ENCODE data around the gene ESR2.

Gene ESR2

DNA sequence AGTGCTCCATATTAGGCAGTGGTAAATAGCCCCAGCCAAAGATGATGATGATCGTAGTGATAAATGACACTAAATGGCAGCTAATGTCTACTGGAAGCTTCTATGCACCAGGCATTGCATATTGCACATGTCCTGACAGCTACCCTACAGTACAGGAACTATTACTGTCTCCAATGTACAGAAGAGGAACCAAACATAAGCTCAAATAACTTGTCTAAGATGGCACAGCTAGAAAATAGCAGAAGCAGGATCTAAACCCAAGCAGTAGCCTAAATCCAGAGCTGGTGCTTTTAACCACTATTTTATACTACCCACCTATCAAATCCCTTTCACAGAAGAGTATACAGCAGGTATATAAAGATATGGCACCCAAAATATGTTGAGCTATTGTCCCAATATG is 28.9 kb downstream of the ESR2 start:
- DNase-seq: no peak

DNA sequence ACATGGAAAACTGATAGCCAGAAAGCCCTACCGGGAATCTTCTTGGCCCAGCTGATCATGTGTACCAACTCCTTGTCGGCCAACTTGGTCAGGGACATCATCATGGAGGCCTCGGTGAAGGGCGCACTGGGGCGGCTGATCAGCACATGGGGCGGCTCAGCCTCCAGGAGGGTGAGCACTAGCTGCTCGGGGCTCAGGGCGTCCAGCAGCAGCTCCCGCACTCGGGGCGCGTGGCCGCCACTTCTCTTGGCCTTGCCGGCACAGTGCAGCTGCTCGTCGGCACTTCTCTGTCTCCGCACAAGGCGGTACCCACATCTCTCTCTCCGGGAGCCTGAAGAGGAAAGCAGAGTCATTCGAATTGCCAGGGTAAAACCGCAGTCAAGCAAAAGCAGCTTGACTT is 33.8 kb downstream of the ESR2 start:
- no peak for DNase-seq

DNA sequence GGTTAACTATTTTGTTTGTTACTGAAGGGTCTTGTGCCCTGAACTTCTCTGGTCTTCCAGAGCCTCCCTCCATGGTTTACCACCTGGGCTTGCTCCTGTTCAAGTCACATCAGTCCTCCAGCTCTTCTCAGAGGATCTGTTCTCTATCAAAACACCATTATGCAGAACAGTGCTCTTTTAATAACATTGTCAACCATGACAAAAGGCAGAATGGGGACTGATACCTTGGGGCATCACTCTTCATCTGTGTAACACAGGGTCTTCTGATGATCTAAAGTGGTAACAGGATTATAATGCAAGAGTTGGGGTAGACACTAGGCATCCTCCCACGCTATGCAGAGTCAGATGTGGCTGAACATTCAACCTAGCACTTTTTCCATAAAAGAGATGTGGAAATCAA is 38.4 kb downstream of the ESR2 start:
- no peak for DNase-seq

DNA sequence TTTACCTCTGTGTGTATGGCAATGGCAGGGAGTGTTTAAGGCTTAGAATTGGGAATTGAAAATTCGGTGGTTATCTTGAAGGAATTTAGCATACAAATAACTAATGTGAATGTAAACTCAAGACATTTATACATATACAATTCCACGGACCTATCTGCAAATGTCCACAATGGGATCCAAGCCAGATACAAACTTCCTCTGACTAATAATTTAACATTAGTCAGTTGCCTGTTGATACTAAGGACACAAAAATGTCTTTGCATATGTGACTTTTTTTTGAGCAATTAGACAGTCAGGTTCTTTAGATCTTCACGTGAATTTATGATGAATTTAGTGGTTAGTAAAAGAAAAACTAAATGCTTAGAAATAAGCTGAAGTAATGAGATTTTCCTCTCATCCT is 40.5 kb downstream of the ESR2 start:
- peak; percentile 2 for DNase-seq

DNA sequence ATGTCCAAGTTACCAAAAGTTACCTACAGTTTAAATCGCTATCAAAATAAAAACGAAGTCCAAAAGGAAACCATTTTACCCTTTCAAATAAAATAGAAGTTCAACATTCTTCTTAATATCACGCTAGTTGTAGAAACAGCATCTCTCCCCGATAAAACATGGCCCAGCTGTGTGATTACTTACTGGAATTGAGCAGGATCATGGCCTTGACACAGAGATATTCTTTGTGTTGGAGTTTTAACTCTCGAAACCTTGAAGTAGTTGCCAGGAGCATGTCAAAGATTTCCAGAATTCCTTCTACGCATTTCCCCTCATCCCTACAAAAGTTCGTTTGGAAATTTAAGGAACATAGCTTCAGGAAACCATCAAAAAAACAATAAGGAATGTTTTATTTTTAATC is 44.8 kb downstream of the ESR2 start:
- DNase-seq: no peak

GRCh38 chr14:64248689-64249088 is 45.5 kb downstream of the ESR2 start:
- DNase-seq: no peak

- DNase-seq: no peak
Observed at GRCh38 chr14:64247195-64247594, 47.0 kb downstream of the ESR2 start.

DNA sequence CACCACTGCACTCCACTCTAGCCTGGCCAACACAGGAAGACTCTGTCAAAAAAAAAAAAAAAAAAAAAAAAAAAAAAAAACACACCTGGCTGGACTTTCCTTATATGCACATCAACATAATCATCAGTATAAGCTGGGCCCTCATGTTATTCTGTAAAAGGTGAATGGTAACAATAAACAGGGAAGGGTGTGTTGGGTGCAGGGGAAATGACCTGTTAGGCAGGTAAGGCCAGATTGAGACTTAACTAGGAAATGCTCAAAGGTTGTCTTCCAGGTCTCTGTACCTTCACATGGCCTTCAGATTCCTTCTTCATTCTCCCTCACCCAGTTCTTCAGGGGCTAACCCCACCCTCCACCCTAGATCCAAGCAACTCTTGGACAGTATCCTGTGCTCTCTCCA is 47.5 kb downstream of the ESR2 start:
- no peak for DNase-seq

- no peak for DNase-seq
Observed at GRCh38 chr14:64245491-64245890, 48.7 kb downstream of the ESR2 start.

- DNase-seq: no peak
Observed at GRCh38 chr14:64244279-64244678, 49.9 kb downstream of the ESR2 start.

DNA sequence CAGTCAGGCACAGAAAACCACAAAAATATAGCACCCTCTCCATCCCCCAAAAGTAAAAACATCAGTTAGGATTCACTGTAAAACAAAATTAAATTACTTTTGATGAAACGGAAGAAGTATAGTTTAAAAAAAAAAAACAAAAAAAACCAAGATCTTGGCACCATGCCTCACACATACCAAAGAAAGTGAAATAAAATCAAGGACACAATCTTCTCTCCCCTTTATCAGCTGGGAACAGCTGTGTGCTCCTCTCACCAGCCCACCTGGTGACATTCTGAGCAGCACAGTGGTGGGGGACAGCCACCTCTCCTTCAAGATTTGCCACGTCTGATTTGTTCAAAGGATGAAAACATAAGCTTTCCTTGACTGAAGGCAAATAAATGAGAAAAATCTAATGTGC is 55.5 kb downstream of the ESR2 start:
- no peak for DNase-seq

GRCh38 chr14:64238049-64238448 is 56.1 kb downstream of the ESR2 start:
- DNase-seq: no peak

- no peak for DNase-seq
Observed at GRCh38 chr14:64235652-64236640, 58.2 kb downstream of the ESR2 start.

GRCh38 chr14:64234877-64235651 is 59.1 kb downstream of the ESR2 start:
- no peak for DNase-seq

DNA sequence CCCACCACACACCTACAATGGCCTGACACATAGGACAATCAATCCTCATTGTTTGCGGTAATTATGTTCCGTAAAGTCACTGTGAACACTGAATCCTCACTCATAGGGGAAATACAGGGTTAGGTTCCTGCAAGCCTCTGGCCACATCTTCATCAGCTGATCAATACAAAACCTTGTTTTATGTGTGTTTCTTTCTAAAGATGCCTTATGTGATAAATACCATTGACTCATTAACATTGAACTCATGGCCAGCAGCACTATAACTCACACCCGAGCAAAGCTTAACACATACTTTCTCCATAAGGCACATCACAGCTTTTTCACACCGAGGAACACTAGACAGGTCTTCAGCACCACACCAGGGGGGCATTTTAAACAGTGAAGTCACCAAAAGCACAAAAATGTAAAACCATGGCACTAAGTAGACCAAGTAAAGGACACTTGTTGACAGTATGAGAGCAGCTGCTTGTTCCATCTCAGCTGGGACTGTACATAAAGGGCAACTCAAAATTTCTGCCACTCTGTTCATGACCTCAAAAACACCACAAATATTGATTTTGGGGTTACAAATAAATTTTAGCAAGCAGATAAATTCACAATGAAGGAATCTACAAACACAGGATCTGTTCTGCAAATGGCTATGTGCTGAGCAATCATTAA is 60.5 kb downstream of the ESR2 start:
- no peak for DNase-seq

DNA sequence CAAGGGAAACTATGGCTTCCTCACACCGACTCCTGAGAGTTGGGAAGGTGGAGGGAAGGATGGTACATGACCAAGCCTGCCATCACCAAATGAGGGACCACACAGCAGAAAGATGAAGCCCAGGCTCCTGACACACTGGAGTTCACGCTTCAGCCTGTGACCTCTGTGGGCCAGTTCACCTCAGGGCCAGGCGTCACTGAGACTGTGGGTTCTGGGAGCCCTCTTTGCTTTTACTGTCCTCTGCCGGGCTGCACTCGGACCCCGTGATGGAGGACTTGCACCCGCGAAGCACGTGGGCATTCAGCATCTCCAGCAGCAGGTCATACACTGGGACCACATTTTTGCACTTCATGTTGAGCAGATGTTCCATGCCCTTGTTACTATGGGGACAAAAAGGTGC is 61.2 kb downstream of the ESR2 start:
- DNase-seq: no peak

GRCh38 chr14:64232095-64232838 is 61.9 kb downstream of the ESR2 start:
- DNase-seq: no peak

DNA sequence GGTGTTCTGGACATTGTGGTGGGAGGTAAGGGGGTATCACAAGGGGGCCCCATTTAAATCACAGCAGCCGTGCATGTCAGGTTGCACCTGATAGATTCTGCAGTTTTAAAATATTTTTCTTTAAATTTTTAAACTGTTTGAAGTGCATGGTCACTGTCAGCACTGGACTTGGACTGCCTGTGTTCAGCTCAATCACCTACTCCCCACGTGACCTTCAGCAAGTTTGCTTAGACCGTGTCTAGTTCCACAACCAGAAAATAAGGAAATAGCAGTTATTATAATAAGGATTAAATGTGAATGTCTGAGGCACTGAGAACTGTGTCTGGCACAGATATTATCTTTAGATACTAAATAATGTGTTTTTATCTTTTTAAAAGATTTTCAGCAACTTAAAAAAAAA is 64.7 kb downstream of the ESR2 start:
- no peak for DNase-seq

GRCh38 chr14:64227856-64228255 is 66.3 kb downstream of the ESR2 start:
- DNase-seq: no peak

GRCh38 chr14:64225151-64225757 is 68.9 kb downstream of the ESR2 start:
- no peak for DNase-seq

GRCh38 chr14:64221391-64222003 is 72.7 kb downstream of the ESR2 start:
- no peak for DNase-seq

GRCh38 chr14:64220466-64220865 is 73.7 kb downstream of the ESR2 start:
- no peak for DNase-seq
